Vagina (tissue), 2 donors: ENCODE results near the gene ARX. TPM values are rescaled to one million over a fixed set of nuclear protein-coding genes. Genes with fewer than 3 reads are reported as not detected.

ENCODE experiments used
- DNase-seq, 2 donors: peaks; one replicate each; pipeline ENCODE4 v3.0.0-alpha.2; 2017; ENCODE audit errors: extremely low spot score in 2 of 2
- H3K27ac ChIP-seq: fragments of 200-600 bp; sonication (generic); one replicate; pipeline ENCODE4 v1.5.1; 2019
- H3K27me3 ChIP-seq: fragments of 200-600 bp; sonication (generic); one replicate; pipeline ENCODE4 v1.5.1; 2019
- H3K36me3 ChIP-seq, 2 donors: fragments of 200-600 bp; sonication (generic); one replicate each; pipeline ENCODE4 v1.5.1; 2017 to 2019
- H3K4me1 ChIP-seq: fragments of 200-600 bp; sonication (generic); one replicate; pipeline ENCODE4 v1.5.1; 2019
- H3K4me3 ChIP-seq, 2 donors: fragments of 200-600 bp; sonication (generic); 1 replicate in 1 of 2; 2 replicates in 1 of 2; pipeline ENCODE4 v1.5.1; 2016 to 2019
- H3K9me3 ChIP-seq: fragments of 200-600 bp; sonication (generic); one replicate; pipeline ENCODE4 v1.5.1; 2019
- POLR2A ChIP-seq, 2 donors: fragments of 450-650 bp; IDR thresholded peaks; one replicate each; pipeline ENCODE4 v1.6.1; 2017; ENCODE audit warnings: antibody characterized with exemption in 2 of 2, mild to moderate bottlenecking in 2 of 2, moderate library complexity in 2 of 2
- POLR2AphosphoS5 ChIP-seq, 2 donors: sonication (generic); formaldehyde crosslinking; IDR thresholded peaks; one replicate each; pipeline ENCODE4 v1.9.0; 2017; ENCODE audit warnings: antibody characterized with exemption in 2 of 2, mild to moderate bottlenecking in 2 of 2, low read depth in 1 of 2; ENCODE audit not compliant: insufficient read depth in 1 of 2
- intact Hi-C: fragments of 100-400 bp; cut with DNase I; formaldehyde crosslinking; loops from one replicate; pipeline ENCODE4 v1.15.1; 2023
- total RNA-seq: library from RNA; depleted of rRNA; stranded (reverse); fragments of >200 nt; gene quantifications from one replicate; pipeline ENCODE4 v1.2.3, GENCODE V29; 2016
- TF ChIP-seq, protein P1 (sequence below), 3 experiments: fragments of 450-650 bp in 2 of 3; fragments of 200-600 bp in 1 of 3; sonication (generic) in 1 of 3; IDR thresholded peaks; one replicate each; pipeline ENCODE4 v1.5.1; 2017 to 2019; ENCODE audit warnings: antibody characterized with exemption in 3 of 3, mild to moderate bottlenecking in 2 of 3, moderate library complexity in 2 of 3

The ARX gene
- total RNA-seq, 1 donor from 2014 or later: not detected

GRCh38 chrX:25049357-25049756, 33.6 kb upstream of the ARX start:
- intact Hi-C loops: no loop called here
- TF ChIP-seq POLR2A (IDR thresholded peaks at IDR 0.05) (no peak), POLR2AphosphoS5 (IDR thresholded peaks at IDR 0.05; ENCODE audit: insufficient read depth in 1 of 2, low read depth in 1 of 2) (no peak)
- TF ChIP-seq, protein P1, sequence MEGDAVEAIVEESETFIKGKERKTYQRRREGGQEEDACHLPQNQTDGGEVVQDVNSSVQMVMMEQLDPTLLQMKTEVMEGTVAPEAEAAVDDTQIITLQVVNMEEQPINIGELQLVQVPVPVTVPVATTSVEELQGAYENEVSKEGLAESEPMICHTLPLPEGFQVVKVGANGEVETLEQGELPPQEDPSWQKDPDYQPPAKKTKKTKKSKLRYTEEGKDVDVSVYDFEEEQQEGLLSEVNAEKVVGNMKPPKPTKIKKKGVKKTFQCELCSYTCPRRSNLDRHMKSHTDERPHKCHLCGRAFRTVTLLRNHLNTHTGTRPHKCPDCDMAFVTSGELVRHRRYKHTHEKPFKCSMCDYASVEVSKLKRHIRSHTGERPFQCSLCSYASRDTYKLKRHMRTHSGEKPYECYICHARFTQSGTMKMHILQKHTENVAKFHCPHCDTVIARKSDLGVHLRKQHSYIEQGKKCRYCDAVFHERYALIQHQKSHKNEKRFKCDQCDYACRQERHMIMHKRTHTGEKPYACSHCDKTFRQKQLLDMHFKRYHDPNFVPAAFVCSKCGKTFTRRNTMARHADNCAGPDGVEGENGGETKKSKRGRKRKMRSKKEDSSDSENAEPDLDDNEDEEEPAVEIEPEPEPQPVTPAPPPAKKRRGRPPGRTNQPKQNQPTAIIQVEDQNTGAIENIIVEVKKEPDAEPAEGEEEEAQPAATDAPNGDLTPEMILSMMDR (IDR thresholded peaks at IDR 0.05): no peak

GRCh38 chrX:25048178-25048577, 32.4 kb upstream of the ARX start:
- Histone ChIP-seq H3K9me3 (no peaks in the 10 kb centered on the region), H3K4me3 (no peak overlapping the region), H3K27ac (no peak overlapping the region), H3K4me1 (no peaks in the 10 kb centered on the region), H3K36me3 (no peaks in the 10 kb centered on the region), H3K27me3 (no peaks in the 10 kb centered on the region)
- intact Hi-C loops: no loop called here
- TF ChIP-seq POLR2AphosphoS5 (IDR thresholded peaks at IDR 0.05; ENCODE audit: insufficient read depth in 1 of 2, low read depth in 1 of 2) (no peak), POLR2A (IDR thresholded peaks at IDR 0.05) (no peak)
- TF ChIP-seq, protein P1 (IDR thresholded peaks at IDR 0.05): no peak
- DNase-seq: no peak

More at GRCh38 chrX:25049357-25049756, 33.6 kb upstream of the ARX start:
- Histone ChIP-seq H3K27ac (no peak overlapping the region), H3K4me1 (no peaks in the 10 kb centered on the region), H3K9me3 (no peaks in the 10 kb centered on the region), H3K4me3 (no peak overlapping the region), H3K36me3 (no peaks in the 10 kb centered on the region), H3K27me3 (no peaks in the 10 kb centered on the region)
- no peak for DNase-seq

GRCh38 chrX:25043192-25043591, 27.4 kb upstream of the ARX start:
- no peaks in the 10 kb centered on the region for H3K9me3 ChIP-seq
- no peak for TF ChIP-seq POLR2A (IDR thresholded peaks at IDR 0.05)
- TF ChIP-seq POLR2AphosphoS5 (IDR thresholded peaks at IDR 0.05; ENCODE audit: insufficient read depth in 1 of 2, low read depth in 1 of 2): no peak
- TF ChIP-seq, protein P1 (IDR thresholded peaks at IDR 0.05): no peak
- intact Hi-C loops: no loop called here
- DNase-seq: no peak
- H3K4me3 ChIP-seq: no peak overlapping the region
- no peaks in the 10 kb centered on the region for H3K4me1 ChIP-seq
- H3K27me3 ChIP-seq: no peaks in the 10 kb centered on the region
- H3K36me3 ChIP-seq: no peaks in the 10 kb centered on the region
- no peak overlapping the region for H3K27ac ChIP-seq

DNA sequence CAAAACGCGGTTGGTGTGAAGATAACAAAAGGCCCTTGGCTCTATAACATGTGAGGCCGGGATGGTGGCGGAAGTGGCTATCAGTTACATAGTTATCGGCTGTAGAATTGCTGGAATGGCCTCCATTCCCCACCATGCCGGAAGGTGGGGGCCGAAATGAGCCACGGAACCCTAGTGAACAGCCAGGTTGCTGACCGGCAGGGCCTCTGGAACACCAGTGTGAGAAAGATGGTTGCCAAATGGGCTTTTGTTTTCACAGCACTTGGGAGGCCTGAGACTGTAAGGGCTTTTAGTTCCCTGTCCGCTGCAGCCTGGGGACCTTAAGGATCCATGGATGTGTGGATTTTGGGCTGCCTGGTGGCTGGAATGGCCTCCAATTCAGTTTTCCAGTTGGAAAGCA, 23.3 kb upstream of the ARX start:
- Histone ChIP-seq H3K36me3 (no peaks in the 10 kb centered on the region), H3K27me3 (no peaks in the 10 kb centered on the region), H3K27ac (no peak overlapping the region), H3K4me1 (no peaks in the 10 kb centered on the region), H3K4me3 (no peak overlapping the region), H3K9me3 (no peaks in the 10 kb centered on the region)
- intact Hi-C loops: no loop called here
- no peak for DNase-seq
- no peak for TF ChIP-seq POLR2AphosphoS5 (IDR thresholded peaks at IDR 0.05; ENCODE audit: insufficient read depth in 1 of 2, low read depth in 1 of 2)
- TF ChIP-seq POLR2A (IDR thresholded peaks at IDR 0.05): no peak
- TF ChIP-seq, protein P1 (IDR thresholded peaks at IDR 0.05): no peak

DNA sequence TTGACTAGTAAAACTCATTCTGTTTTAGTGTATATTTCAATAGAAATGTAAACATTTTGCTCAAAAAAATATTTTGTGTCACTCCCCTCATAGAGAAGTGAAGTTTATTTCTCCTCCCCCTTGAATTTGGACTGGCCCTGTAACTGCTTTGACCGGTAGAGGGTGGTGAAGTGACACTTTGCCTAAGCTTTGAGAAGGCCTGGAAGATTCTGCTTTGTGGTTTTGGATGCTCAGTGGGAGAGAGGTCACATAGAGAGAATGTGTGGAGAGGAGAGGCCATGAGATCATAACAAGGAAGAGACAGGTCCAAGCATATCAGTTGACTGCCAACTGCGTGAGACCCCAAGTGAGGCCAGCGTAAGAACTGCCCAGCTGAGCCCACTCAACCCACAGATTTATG, 19.1 kb upstream of the ARX start:
- H3K4me3 ChIP-seq: no peak overlapping the region
- DNase-seq: no peak
- H3K27me3 ChIP-seq: no peaks in the 10 kb centered on the region
- intact Hi-C loops: no loop called here
- no peaks in the 10 kb centered on the region for H3K9me3 ChIP-seq
- no peaks in the 10 kb centered on the region for H3K4me1 ChIP-seq
- TF ChIP-seq POLR2A (IDR thresholded peaks at IDR 0.05): no peak
- TF ChIP-seq, protein P1 (IDR thresholded peaks at IDR 0.05): no peak
- no peak for TF ChIP-seq POLR2AphosphoS5 (IDR thresholded peaks at IDR 0.05; ENCODE audit: insufficient read depth in 1 of 2, low read depth in 1 of 2)
- H3K27ac ChIP-seq: no peak overlapping the region
- H3K36me3 ChIP-seq: no peaks in the 10 kb centered on the region
